Left cardiac atrium (tissue), 4 donors: ENCODE data around the gene OR52E6. TPM values are rescaled to one million over a fixed set of nuclear protein-coding genes. Genes with fewer than 3 reads are reported as not detected.

Source experiments
- ATAC-seq, 2 donors: fragments of 200-7000 bp; cut with Tn5 transposase; one replicate each; pipeline ENCODE4 v1.9.1; 2020; ENCODE audit warnings: mild to moderate bottlenecking in 2 of 2, moderate library complexity in 2 of 2
- DNase-seq: peaks from one replicate; pipeline ENCODE4 v3.0.0-alpha.2; 2020
- intact Hi-C, 2 donors: fragments of 100-400 bp; cut with DNase I; formaldehyde crosslinking; loops; one replicate each; pipeline versions ENCODE4 v1.14.1 to v1.15.1; 2022 to 2023
- long read RNA-seq: library from polyadenylated mRNA; unstranded; transcript quantifications from one replicate; pipeline ENCODE4 v2.0.0, GENCODE V29; 2021
- total RNA-seq, 2 donors: library from RNA; stranded (reverse); fragmentation: NEBNext Ultra II Directional; extraction: Animal tissue kit (Norgen Biotek cat#: 25700); gene quantifications; one replicate each; pipeline ENCODE4 v1.2.1, GENCODE V29; 2021
- donor health status: DM: no; HTN: yes; CAD: no.
- donor health status: DM: no; HTN: yes; CAD: no; lungs with severe emphysema.
- donor health status: DM: yes; HTN: yes; CAD: no.
- donor health status: Dilated cardiomyopathy.

OR52E6 gene
- total RNA-seq, result not detected
- long read RNA-seq, result 0 reads

DNA sequence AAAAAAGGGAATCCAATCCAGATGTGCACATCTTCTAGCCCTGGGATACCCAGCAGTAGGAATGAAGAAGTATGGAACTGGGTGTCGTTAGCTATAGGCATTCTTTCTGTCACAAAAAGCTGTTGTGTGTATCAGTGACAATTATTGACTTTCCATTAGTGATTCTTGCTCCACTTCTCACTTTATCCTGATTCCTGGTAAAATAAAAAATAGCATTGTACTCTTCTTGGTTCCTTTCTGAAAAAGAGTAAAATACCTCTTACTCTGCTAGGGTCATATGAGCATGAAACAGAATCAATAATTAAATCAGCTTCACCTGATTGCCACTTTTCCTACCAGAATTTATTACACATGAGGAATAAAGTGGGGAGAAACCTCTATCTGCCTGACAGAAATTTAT, at the start of gene OR52E6:
Gene OR52E6 (minus strand): TSS at position 101 of the 400 bp plus-strand sequence. CDS start 0 bp downstream, at position 101.
- ATAC-seq (no peak), DNase-seq (no peak)
- intact Hi-C loops, result no loop called here

GRCh38 chr11:5891216-5891800, 49.6 kb upstream of the OR52E6 start:
- no peak for ATAC-seq
- no peak for DNase-seq
- intact Hi-C loops, result no loop called here

- intact Hi-C loops, result no loop called here
- ATAC-seq, result no peak
- DNase-seq, result no peak
Measured at GRCh38 chr11:5887661-5888060, 46.0 kb upstream of the OR52E6 start.

- intact Hi-C loops, result no loop called here
- DNase-seq, result no peak
- no peak for ATAC-seq
Measured at GRCh38 chr11:5887172-5887571, 45.5 kb upstream of the OR52E6 start.

- no peak for DNase-seq
- intact Hi-C loops, result no loop called here
- ATAC-seq, result no peak
Measured at GRCh38 chr11:5881756-5882155, 40.1 kb upstream of the OR52E6 start.

- ATAC-seq (no peak), DNase-seq (no peak)
- intact Hi-C loops, result no loop called here
Measured at GRCh38 chr11:5880329-5880728, 38.6 kb upstream of the OR52E6 start, which contains the start of gene OR52E4. Gene OR52E4 (plus strand): TSS chr11:5880629. CDS start chr11:5884293, 3,664 bp downstream.

DNA sequence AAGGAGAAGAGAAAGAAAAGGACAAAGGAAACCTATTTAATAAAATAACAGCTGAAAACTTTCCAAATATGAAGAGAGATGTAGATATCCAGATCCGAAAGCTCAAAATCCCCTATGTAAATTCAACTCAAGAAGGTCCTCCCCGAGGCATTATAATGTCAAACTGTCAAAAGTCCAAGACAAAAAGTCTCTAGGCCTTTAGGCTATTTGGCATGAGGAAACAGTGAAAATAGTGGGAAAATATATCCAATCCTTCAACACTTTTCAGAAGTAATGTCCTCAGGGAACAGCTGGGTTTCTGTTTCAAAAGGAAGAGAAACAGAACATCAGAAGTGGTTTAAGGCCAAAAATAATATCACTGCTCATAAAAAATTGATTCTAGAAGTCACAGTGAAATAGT, 36.9 kb upstream of the OR52E6 start:
- DNase-seq, result no peak
- no peak for ATAC-seq
- intact Hi-C loops, result no loop called here

DNA sequence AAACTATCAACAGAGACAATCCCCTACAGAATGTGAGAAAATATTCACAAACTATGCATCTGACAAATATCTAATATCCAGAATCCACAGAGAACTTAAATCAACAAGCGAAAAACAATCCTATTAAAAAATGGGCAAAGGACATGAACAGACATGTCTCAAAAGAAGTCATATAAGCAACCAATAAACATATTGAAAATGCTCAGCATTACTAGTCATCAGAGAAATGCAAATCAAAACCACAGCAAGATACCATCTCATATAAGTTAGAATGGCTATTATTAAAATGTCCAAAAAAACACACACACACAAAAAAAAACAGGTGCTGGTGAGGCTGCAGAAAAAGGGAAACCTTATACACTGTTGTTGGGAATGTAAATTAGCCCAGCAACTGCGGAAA, 24.1 kb upstream of the OR52E6 start:
- intact Hi-C loops, result no loop called here
- DNase-seq, result no peak
- no peak for ATAC-seq

GRCh38 chr11:5857590-5857989, 15.9 kb upstream of the OR52E6 start, which contains the start of gene OR52E8:
Gene OR52E8 (minus strand): TSS chr11:5857690. CDS start chr11:5857690, 0 bp downstream.
- DNase-seq, result no peak
- intact Hi-C loops, result no loop called here

DNA sequence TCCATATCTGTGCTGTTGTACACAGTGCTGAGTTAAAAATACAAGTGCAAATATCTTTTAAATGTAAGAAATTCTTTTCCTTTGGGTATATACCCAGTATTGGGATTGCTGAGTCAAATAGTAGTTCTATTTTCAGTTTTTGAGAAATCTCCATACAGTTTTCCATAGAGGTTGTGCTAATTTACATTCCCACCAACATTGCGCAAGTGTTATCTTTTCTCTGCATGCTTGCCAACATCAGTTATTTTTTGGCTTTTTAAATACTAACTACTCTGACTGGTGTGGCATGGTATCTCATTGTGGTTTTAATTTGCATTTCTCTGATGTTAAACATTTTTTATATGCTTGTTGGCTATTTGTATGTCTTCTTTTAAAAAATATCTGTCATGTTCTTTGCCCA, 9.3 kb upstream of the OR52E6 start:
- intact Hi-C loops, result no loop called here
- ATAC-seq (no peak), DNase-seq (no peak)

More at GRCh38 chr11:5857590-5857989, 15.9 kb upstream of the OR52E6 start, which contains the start of gene OR52E8:
- no peak for ATAC-seq

DNA sequence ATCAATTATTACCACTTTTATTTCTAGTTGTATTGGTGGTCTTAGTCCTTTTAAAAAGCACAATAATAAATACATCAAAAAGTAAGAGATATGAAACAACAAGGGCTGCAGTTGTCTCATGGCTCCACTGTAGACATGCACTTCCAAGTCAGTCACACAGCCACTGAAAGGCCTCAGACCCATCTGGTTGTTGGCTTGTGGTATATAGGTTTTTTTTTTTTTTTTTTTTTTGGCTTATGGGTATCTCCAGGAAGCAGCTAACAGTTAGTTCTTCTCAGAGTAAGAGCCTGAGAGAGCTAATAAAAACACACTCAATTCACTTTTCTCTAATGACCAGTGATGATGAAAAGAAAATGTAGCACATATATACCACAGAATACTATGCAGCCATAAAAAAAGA, 6.0 kb upstream of the OR52E6 start:
- intact Hi-C loops, result no loop called here
- DNase-seq (no peak), ATAC-seq (no peak)

- intact Hi-C loops, result no loop called here
- ATAC-seq (no peak), DNase-seq (no peak)
Measured at GRCh38 chr11:5846701-5847100, 5.0 kb upstream of the OR52E6 start.

DNA sequence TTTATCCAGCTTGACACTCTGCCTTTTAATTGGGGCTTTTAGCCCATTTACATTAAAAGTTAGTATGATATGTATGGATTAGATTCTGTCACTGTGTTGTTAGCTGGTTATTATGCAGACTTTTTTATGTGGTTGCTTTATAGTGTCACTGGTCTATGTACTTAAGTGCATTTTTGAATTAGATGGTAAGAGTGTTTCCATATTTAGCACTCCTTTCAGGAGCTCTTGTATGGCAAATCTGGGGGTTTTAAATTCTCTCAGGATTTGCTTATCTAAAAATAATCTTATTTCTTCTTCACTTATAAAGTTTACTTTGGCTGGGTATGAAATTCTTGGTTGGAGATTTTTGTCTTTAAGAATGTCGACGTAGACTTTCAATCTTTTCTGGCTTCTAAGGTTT, 4.0 kb downstream of the OR52E6 start:
- intact Hi-C loops, result no loop called here

GRCh38 chr11:5833446-5833845, 8.3 kb downstream of the OR52E6 start:
- intact Hi-C loops, result no loop called here
- ATAC-seq (no peak), DNase-seq (no peak)

More for the DNA sequence above, 4.0 kb downstream of the OR52E6 start:
- ATAC-seq, result no peak
- no peak for DNase-seq

GRCh38 chr11:5831196-5831829, 10.4 kb downstream of the OR52E6 start:
- ATAC-seq (no peak), DNase-seq (no peak)

DNA sequence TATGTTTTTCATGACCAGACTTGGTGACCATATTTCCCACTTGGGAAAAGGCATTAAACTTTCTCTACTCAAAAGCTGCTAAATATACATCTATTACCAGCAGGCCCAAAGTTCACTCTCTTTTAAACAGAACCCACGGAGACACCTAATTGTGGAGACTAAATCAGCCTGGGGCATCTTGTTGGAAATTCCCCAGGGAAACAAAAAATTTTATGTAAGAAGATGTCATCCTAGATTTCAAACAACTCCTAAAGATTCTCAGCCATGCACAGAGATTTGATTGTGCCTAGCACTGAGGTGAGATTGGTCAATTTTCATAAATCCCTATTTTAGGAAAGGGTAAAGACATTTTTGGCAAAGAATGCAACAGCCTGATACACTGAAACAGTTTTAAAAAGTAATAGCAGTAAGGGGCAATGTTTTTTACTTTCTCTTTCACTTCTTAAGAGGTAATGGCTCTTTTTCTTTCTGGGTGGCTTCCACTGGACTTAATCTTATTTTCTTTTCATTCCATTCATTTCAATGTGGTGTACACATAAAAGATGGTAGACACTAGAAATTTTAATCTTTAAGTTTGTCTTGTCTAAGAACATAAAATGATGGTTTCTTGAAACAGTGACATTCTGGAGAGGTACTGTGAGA, 23.3 kb downstream of the OR52E6 start:
- ATAC-seq, result no peak
- DNase-seq, result no peak
- intact Hi-C loops, result no loop called here

More at GRCh38 chr11:5831196-5831829, 10.4 kb downstream of the OR52E6 start:
- intact Hi-C loops, result no loop called here

- ATAC-seq (no peak), DNase-seq (no peak)
- intact Hi-C loops, result no loop called here
Measured at GRCh38 chr11:5815534-5815933, 26.2 kb downstream of the OR52E6 start.

GRCh38 chr11:5809905-5810795, 31.5 kb downstream of the OR52E6 start:
- intact Hi-C loops, result loop anchor here (2.0 to 5.0 kb wide), 4 partner anchors 333 to 1183 kb away; no protein-coding TSS in a partner anchor
- DNase-seq (no peak), ATAC-seq (no peak)

GRCh38 chr11:5809122-5809519, 32.6 kb downstream of the OR52E6 start:
- ATAC-seq (no peak), DNase-seq (no peak)
- intact Hi-C loops, result loop anchor here (2.0 to 5.0 kb wide), 4 partner anchors 332 to 1182 kb away; no protein-coding TSS in a partner anchor
